ENCODE measurements around the gene TDRD12. TPM values are rescaled to one million over a fixed set of nuclear protein-coding genes. Genes with fewer than 3 reads are reported as not detected.
"Not testable (repeated sequence)": the region's sequence is repeated elsewhere in the genome, so short reads cannot be mapped to it uniquely, and the experiment has no call there.

The TDRD12 gene
- total RNA-seq, 1 donor from 2014 or later: not detected

GRCh38 chr19:32694316-32694715 lies 25.3 kb upstream of the TDRD12 start:
- not testable (repeated sequence) for H3K36me3 Mint-ChIP-seq (ENCODE audit: unreplicated experiment); H3K4me3 Mint-ChIP-seq (ENCODE audit: unreplicated experiment); H3K27ac Mint-ChIP-seq (ENCODE audit: unreplicated experiment)

GRCh38 chr19:32694851-32695250 lies 24.7 kb upstream of the TDRD12 start:
- H3K36me3 Mint-ChIP-seq (ENCODE audit: unreplicated experiment); H3K4me1 Mint-ChIP-seq (ENCODE audit: low read depth, unreplicated experiment); DNase-seq; H3K27ac Mint-ChIP-seq (ENCODE audit: unreplicated experiment); H3K4me3 Mint-ChIP-seq (ENCODE audit: unreplicated experiment); H3K27me3 Mint-ChIP-seq (ENCODE audit: unreplicated experiment); H3K9me3 Mint-ChIP-seq (ENCODE audit: unreplicated experiment): not testable (repeated sequence)

More at GRCh38 chr19:32694316-32694715, 25.3 kb upstream of the TDRD12 start:
- H3K4me1 Mint-ChIP-seq (ENCODE audit: low read depth, unreplicated experiment); H3K27me3 Mint-ChIP-seq (ENCODE audit: unreplicated experiment); DNase-seq; H3K9me3 Mint-ChIP-seq (ENCODE audit: unreplicated experiment): not testable (repeated sequence)

DNA sequence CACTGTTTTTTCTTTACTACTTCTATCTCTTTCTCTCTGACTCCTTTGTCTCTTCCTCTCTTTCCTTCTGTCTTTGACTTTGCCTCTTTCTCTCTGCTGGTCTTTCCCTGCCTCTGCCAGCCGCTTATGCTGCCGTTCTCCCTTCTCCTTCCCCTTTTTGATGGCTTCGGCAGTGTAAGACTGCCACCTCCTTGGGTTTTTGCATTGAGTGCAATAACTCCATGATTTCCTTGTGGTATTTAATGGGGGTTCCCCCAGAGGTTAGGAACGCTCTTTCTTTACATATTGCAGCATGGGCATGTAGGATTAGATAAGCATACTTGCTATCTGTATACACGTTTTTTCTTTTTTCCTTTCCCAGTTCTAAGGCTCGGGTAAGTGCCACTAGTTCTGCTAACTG lies 24.1 kb upstream of the TDRD12 start:
- H3K4me3 Mint-ChIP-seq (ENCODE audit: unreplicated experiment); H3K27ac Mint-ChIP-seq (ENCODE audit: unreplicated experiment): not testable (repeated sequence)

DNA sequence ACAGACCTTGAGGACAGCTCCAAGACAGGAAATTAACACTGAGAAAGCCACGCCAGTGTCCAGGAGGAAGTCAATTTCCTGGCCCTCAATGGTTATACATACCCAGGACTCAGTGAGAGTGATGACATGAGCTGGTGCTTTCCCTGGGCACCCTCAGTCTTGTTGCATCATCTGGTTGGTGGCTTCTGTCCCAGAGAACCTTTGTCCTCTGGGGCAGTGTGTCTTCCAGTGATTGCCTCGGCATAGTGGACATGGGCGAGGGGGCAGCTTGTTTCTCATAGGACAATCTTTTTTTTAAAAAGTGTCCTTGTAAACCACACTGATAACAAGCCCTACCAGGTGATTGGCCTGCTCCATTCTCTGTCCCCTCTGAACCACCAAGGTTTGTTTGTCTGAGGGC lies 22.8 kb upstream of the TDRD12 start:
- H3K4me3 Mint-ChIP-seq (ENCODE audit: unreplicated experiment); H3K27me3 Mint-ChIP-seq (ENCODE audit: unreplicated experiment); H3K36me3 Mint-ChIP-seq (ENCODE audit: unreplicated experiment); H3K4me1 Mint-ChIP-seq (ENCODE audit: low read depth, unreplicated experiment); DNase-seq; H3K9me3 Mint-ChIP-seq (ENCODE audit: unreplicated experiment); H3K27ac Mint-ChIP-seq (ENCODE audit: unreplicated experiment): not testable (repeated sequence)

More for the DNA sequence above, 24.1 kb upstream of the TDRD12 start:
- not testable (repeated sequence) for DNase-seq; H3K27me3 Mint-ChIP-seq (ENCODE audit: unreplicated experiment); H3K36me3 Mint-ChIP-seq (ENCODE audit: unreplicated experiment); H3K9me3 Mint-ChIP-seq (ENCODE audit: unreplicated experiment); H3K4me1 Mint-ChIP-seq (ENCODE audit: low read depth, unreplicated experiment)

- H3K36me3 Mint-ChIP-seq (ENCODE audit: unreplicated experiment); H3K4me1 Mint-ChIP-seq (ENCODE audit: low read depth, unreplicated experiment); H3K27ac Mint-ChIP-seq (ENCODE audit: unreplicated experiment); DNase-seq; H3K4me3 Mint-ChIP-seq (ENCODE audit: unreplicated experiment); H3K9me3 Mint-ChIP-seq (ENCODE audit: unreplicated experiment); H3K27me3 Mint-ChIP-seq (ENCODE audit: unreplicated experiment): not testable (repeated sequence)
Measured at GRCh38 chr19:32700129-32700528, 19.4 kb upstream of the TDRD12 start.

- Mint-ChIP-seq H3K36me3 (ENCODE audit: unreplicated experiment) (peaks cover 9% of the 10 kb centered on the region), H3K9me3 (ENCODE audit: unreplicated experiment) (peaks cover 4% of the 10 kb centered on the region), H3K4me3 (ENCODE audit: unreplicated experiment) (no peak overlapping the region), H3K27me3 (ENCODE audit: unreplicated experiment) (peaks cover 2% of the 10 kb centered on the region), H3K4me1 (ENCODE audit: low read depth, unreplicated experiment) (no peaks in the 10 kb centered on the region), H3K27ac (ENCODE audit: unreplicated experiment) (no peak overlapping the region)
- no peak for TF ChIP-seq CTCF (IDR thresholded peaks at IDR 0.05; ENCODE audit: partially characterized antibody, unreplicated experiment)
- DNase-seq: no peak
Measured at GRCh38 chr19:32702010-32702409, 17.6 kb upstream of the TDRD12 start.

GRCh38 chr19:32704006-32704405 lies 15.6 kb upstream of the TDRD12 start:
- not testable (repeated sequence) for H3K36me3 Mint-ChIP-seq (ENCODE audit: unreplicated experiment); DNase-seq; H3K27me3 Mint-ChIP-seq (ENCODE audit: unreplicated experiment); H3K27ac Mint-ChIP-seq (ENCODE audit: unreplicated experiment); H3K4me1 Mint-ChIP-seq (ENCODE audit: low read depth, unreplicated experiment); H3K9me3 Mint-ChIP-seq (ENCODE audit: unreplicated experiment)
- H3K4me3 Mint-ChIP-seq (ENCODE audit: unreplicated experiment): peak overlapping the region; percentile 34

- no peak for TF ChIP-seq CTCF (IDR thresholded peaks at IDR 0.05; ENCODE audit: partially characterized antibody, unreplicated experiment)
- no peak overlapping the region for H3K4me3 Mint-ChIP-seq (ENCODE audit: unreplicated experiment)
- peaks cover 9% of the 10 kb centered on the region for H3K36me3 Mint-ChIP-seq (ENCODE audit: unreplicated experiment)
- H3K4me1 Mint-ChIP-seq (ENCODE audit: low read depth, unreplicated experiment): no peaks in the 10 kb centered on the region
- H3K9me3 Mint-ChIP-seq (ENCODE audit: unreplicated experiment): peaks cover 2% of the 10 kb centered on the region
- DNase-seq: no peak
- peaks cover 2% of the 10 kb centered on the region for H3K27me3 Mint-ChIP-seq (ENCODE audit: unreplicated experiment)
- H3K27ac Mint-ChIP-seq (ENCODE audit: unreplicated experiment): no peak overlapping the region
Measured at GRCh38 chr19:32708457-32708856, 11.1 kb upstream of the TDRD12 start.
